ENCODE data around the gene STC2. TPM values are rescaled to one million over a fixed set of nuclear protein-coding genes. Genes with fewer than 3 reads are reported as not detected.

The STC2 gene
- polyA plus RNA-seq, 3 donors = not detected

DNA sequence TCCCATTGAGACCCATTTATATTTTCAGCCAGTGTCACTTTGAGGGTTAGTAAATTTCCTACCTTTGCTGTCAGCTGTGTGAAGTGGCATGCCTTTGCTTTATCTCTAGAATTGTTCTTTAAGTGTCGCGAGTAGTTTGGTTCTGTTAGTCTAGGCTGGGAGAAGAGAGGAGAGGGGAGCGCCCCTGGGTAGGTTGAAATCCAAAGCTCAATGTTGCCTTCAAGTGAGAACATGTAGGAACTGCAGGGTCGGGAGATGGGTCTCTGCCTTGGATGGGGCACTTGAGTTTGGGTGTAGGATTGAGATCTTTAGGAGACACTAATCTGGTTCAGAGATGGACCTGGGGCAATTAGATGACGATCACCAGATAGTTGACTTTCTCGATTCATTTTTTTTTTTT lies 46.3 kb downstream of the STC2 start:
- 32% methylated on average over 6 of the region's 6 CpGs for WGBS (ENCODE audit: insufficient coverage)
- no peak overlapping the region for H2AFZ ChIP-seq (ENCODE audit: insufficient read depth, low read depth, low read length, poor library complexity, severe bottlenecking)
- peaks cover 6% of the 10 kb centered on the region for H3K4me1 Mint-ChIP-seq
- intact Hi-C loops (cut with micrococcal nuclease) = no loop called here
- DNase-seq = no peak
- H3K4me3 ChIP-seq (replicated peaks in 1 of 3; ENCODE audit: low read depth in 2 of 3, low read length in 3 of 3) = no peak overlapping the region
- peak overlapping the region in 1 of 2 donors; percentile 56 for H3K4me3 Mint-ChIP-seq
- H3K9me3 ChIP-seq (replicated peaks in 1 of 2; ENCODE audit: control insufficient read depth in 1 of 2, insufficient read depth in 1 of 2, low read length in 2 of 2) = no peaks in the 10 kb centered on the region
- H3K36me3 Mint-ChIP-seq = no peaks in the 10 kb centered on the region
- no peaks in the 10 kb centered on the region for H3K36me3 ChIP-seq (replicated peaks in 1 of 2; ENCODE audit: control insufficient read depth in 1 of 2, insufficient read depth in 2 of 2, low read length in 2 of 2)
- peaks cover 25 to 48% of the 10 kb centered on the region in 2 donors for H3K27me3 ChIP-seq (ENCODE audit: control insufficient read depth in 2 of 2, insufficient read depth in 2 of 2, low read length in 2 of 2)
- H3K27me3 Mint-ChIP-seq (ENCODE audit: low read depth in 3 of 3) = peaks cover 42 to 58% (median 51%) of the 10 kb centered on the region in 3 donors
- no peak overlapping the region for H3K4me2 ChIP-seq (replicated peaks; ENCODE audit: extremely low read depth, low read length, poor library complexity, severe bottlenecking)
- no peak overlapping the region for H3K27ac ChIP-seq (ENCODE audit: low read depth in 1 of 2, low read length in 2 of 2)
- H4K20me1 ChIP-seq (ENCODE audit: insufficient read depth, low read length) = no peaks in the 10 kb centered on the region
- no peak overlapping the region for H3K9ac ChIP-seq (ENCODE audit: insufficient read depth, low read length, poor library complexity, severe bottlenecking)
- no peak for TF ChIP-seq CTCF (IDR thresholded peaks at IDR 0.05)
- no peak overlapping the region for H3K27ac Mint-ChIP-seq
- H3K9me3 Mint-ChIP-seq = peaks cover 2 to 12% (median 7%) of the 10 kb centered on the region in 7 donors
- peaks cover 0 to 6% of the 10 kb centered on the region in 2 donors for H3K4me1 ChIP-seq (ENCODE audit: control insufficient read depth in 1 of 2, insufficient read depth in 2 of 2, low read length in 2 of 2)
- no peaks in the 10 kb centered on the region for H3K79me2 ChIP-seq (ENCODE audit: insufficient read depth, low read length)

GRCh38 chr5:173279166-173279565 lies 49.0 kb downstream of the STC2 start:
- Histone ChIP-seq H2AFZ (ENCODE audit: insufficient read depth, low read depth, low read length, poor library complexity, severe bottlenecking) (no peak overlapping the region), H3K27me3 (ENCODE audit: control insufficient read depth in 2 of 2, insufficient read depth in 2 of 2, low read length in 2 of 2) (peaks cover 20 to 39% of the 10 kb centered on the region in 2 donors), H3K27ac (ENCODE audit: low read depth in 1 of 2, low read length in 2 of 2) (no peak overlapping the region), H3K9ac (ENCODE audit: insufficient read depth, low read length, poor library complexity, severe bottlenecking) (no peak overlapping the region), H3K9me3 (replicated peaks in 1 of 2; ENCODE audit: control insufficient read depth in 1 of 2, insufficient read depth in 1 of 2, low read length in 2 of 2) (no peaks in the 10 kb centered on the region), H3K4me2 (replicated peaks; ENCODE audit: extremely low read depth, low read length, poor library complexity, severe bottlenecking) (no peak overlapping the region), H4K20me1 (ENCODE audit: insufficient read depth, low read length) (no peaks in the 10 kb centered on the region), H3K4me3 (replicated peaks in 1 of 3; ENCODE audit: low read depth in 2 of 3, low read length in 3 of 3) (no peak overlapping the region), H3K79me2 (ENCODE audit: insufficient read depth, low read length) (no peaks in the 10 kb centered on the region), H3K4me1 (ENCODE audit: control insufficient read depth in 1 of 2, insufficient read depth in 2 of 2, low read length in 2 of 2) (peaks cover 0 to 6% of the 10 kb centered on the region in 2 donors), H3K36me3 (replicated peaks in 1 of 2; ENCODE audit: control insufficient read depth in 1 of 2, insufficient read depth in 2 of 2, low read length in 2 of 2) (no peaks in the 10 kb centered on the region)
- no peak for TF ChIP-seq CTCF (IDR thresholded peaks at IDR 0.05)
- Mint-ChIP-seq H3K27me3 (ENCODE audit: low read depth in 3 of 3) (peaks cover 24 to 46% (median 42%) of the 10 kb centered on the region in 3 donors), H3K4me3 (no peak overlapping the region), H3K36me3 (no peaks in the 10 kb centered on the region), H3K27ac (peak overlapping the region in 1 of 7 donors; percentile 25), H3K4me1 (peaks cover 6% of the 10 kb centered on the region), H3K9me3 (peaks cover 0 to 3% (median 2%) of the 10 kb centered on the region in 7 donors)
- intact Hi-C loops (cut with micrococcal nuclease) = no loop called here
- no peak for DNase-seq
- WGBS (ENCODE audit: insufficient coverage) = 98% methylated on average over 5 of the region's 5 CpGs
